PFSK-1 (cell line): Measurements from ENCODE around the gene KCNMA1.

Source experiments
- FOXP2 ChIP-seq: optimal IDR thresholded peaks from 2 replicates; pipeline ENCODE3; 2011; ENCODE audit warnings: borderline replicate concordance, control low read depth, inconsistent platforms; ENCODE audit not compliant: insufficient read depth; ENCODE audit errors: extremely low read length, extremely low read depth
- POLR2AphosphoS5 ChIP-seq: IDR thresholded peaks from 2 replicates; pipeline ENCODE4 v1.6.1; 2012; ENCODE audit warnings: low read depth, mild to moderate bottlenecking, control low read depth, low read length, moderate library complexity
- SIN3A ChIP-seq: IDR thresholded peaks from 2 replicates; pipeline ENCODE4 v1.6.1; 2012; ENCODE audit warnings: mild to moderate bottlenecking, low read length, moderate library complexity, borderline replicate concordance; ENCODE audit not compliant: insufficient read depth
- TAF1 ChIP-seq: IDR thresholded peaks from 2 replicates; pipeline ENCODE4 v1.6.1; 2012; ENCODE audit warnings: low read length, control low read depth, borderline replicate concordance; ENCODE audit not compliant: insufficient read depth
- TF ChIP-seq, protein P1 (sequence below), 2 experiments: IDR thresholded peaks; 2 replicates each; pipeline versions ENCODE4 v1.6.1 to v1.8.0; 2011 to 2012; ENCODE audit warnings: low read depth in 2 of 2, low read length in 2 of 2, control low read depth in 1 of 2, inconsistent platforms in 1 of 2, mild to moderate bottlenecking in 1 of 2, moderate library complexity in 1 of 2; ENCODE audit not compliant: insufficient read depth in 1 of 2

Gene KCNMA1

DNA sequence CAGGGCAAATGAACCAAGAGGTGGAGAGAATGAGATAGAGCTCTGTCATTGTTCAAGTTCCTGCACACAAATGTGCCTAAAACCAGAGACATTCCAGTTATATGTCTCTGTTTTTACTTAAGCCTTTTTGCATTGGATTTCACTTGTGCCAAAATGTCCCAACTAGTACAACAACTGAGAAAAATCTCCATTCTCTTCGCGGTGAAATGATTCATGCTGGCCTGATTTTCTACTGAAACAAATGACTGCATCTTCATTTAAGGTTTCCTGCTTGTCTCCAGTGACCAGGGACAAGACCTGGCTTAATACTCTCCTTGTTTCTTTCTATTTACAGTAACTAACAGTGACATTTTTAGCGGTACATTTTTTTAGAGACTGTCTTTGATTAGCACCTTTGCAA, 714.9 kb downstream of the KCNMA1 start:
- TF ChIP-seq POLR2AphosphoS5 (no peak), SIN3A (no peak), FOXP2 (no peak), TAF1 (no peak)
- TF ChIP-seq, protein P1, sequence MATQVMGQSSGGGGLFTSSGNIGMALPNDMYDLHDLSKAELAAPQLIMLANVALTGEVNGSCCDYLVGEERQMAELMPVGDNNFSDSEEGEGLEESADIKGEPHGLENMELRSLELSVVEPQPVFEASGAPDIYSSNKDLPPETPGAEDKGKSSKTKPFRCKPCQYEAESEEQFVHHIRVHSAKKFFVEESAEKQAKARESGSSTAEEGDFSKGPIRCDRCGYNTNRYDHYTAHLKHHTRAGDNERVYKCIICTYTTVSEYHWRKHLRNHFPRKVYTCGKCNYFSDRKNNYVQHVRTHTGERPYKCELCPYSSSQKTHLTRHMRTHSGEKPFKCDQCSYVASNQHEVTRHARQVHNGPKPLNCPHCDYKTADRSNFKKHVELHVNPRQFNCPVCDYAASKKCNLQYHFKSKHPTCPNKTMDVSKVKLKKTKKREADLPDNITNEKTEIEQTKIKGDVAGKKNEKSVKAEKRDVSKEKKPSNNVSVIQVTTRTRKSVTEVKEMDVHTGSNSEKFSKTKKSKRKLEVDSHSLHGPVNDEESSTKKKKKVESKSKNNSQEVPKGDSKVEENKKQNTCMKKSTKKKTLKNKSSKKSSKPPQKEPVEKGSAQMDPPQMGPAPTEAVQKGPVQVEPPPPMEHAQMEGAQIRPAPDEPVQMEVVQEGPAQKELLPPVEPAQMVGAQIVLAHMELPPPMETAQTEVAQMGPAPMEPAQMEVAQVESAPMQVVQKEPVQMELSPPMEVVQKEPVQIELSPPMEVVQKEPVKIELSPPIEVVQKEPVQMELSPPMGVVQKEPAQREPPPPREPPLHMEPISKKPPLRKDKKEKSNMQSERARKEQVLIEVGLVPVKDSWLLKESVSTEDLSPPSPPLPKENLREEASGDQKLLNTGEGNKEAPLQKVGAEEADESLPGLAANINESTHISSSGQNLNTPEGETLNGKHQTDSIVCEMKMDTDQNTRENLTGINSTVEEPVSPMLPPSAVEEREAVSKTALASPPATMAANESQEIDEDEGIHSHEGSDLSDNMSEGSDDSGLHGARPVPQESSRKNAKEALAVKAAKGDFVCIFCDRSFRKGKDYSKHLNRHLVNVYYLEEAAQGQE (IDR thresholded peaks at IDR 0.05; ENCODE audit: insufficient read depth in 1 of 2, low read depth in 2 of 2, low read length in 2 of 2) = no peak

DNA sequence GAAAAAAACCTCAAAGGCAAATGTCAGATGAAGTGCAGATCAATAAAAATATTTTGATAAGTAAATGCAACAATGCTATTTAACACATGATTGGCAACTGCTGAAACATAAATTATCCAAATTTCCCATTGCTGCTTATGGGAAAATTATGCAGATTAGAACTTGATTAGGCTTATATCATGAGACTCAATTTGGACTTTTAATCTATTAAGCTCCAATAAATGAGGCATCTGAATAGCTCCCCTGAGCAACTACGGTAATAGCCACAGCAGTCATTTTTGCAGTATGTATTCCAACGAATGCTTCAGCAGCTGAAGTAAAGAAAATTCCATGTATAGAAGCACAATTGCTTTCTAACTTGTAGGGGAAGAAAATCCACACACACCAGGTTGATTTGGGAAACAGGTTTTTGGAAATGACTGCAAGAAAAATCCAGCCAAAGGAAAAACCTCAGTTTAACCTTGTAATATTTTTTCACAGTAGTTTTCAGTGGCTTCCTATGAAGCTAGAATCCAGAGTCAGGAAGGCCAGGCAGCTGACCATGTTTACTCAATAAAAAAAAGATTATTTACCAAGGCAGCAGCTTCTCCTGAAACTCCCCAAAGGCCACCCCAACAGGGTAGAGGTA, 716.1 kb downstream of the KCNMA1 start:
- no peak for TF ChIP-seq FOXP2
- TF ChIP-seq POLR2AphosphoS5 = no peak
- no peak for TF ChIP-seq SIN3A
- TF ChIP-seq TAF1 = no peak
- TF ChIP-seq, protein P1 (IDR thresholded peaks at IDR 0.05; ENCODE audit: insufficient read depth in 1 of 2, low read depth in 2 of 2, low read length in 2 of 2) = no peak

DNA sequence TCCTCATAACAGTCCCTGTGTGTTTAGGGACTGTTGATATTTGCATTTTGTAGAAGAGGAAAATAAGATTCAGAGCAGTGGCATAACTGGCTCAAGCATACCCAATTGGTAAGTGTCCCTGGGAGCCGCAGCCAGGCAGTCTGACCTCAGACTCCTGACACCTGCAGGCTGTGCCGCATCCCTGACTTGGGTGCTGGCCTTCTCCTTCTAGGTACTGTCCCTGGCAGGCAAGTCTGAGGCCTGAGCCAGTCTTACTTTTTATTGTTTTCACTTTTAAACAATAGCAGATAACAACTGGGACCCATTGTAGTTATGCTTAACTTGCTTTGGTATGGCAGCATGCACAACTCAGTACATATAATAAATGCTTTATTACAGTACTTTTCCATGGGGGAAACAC, 717.0 kb downstream of the KCNMA1 start:
- TF ChIP-seq POLR2AphosphoS5 (no peak), SIN3A (no peak), TAF1 (no peak), FOXP2 (no peak)
- TF ChIP-seq, protein P1 (IDR thresholded peaks at IDR 0.05; ENCODE audit: insufficient read depth in 1 of 2, low read depth in 2 of 2, low read length in 2 of 2) = no peak

DNA sequence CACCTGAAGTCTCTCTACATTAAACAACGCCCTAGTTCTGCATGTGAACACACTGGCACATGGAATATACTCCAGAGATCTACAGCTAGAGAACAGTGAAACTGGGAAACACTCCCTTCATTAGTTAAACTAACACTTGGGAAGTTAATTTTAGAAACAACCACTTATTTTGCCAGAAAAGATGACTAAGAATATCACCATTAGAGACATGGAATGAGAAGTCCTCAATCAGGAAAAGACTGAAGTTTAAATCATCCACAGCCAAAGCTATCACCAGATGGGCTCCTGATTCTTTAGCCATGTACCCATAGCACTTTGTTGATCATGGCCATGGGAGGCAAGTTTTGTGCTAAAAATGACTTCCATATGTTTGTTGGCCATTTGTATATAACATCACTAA, 719.5 kb downstream of the KCNMA1 start:
- TF ChIP-seq TAF1 = no peak
- TF ChIP-seq, protein P1 (IDR thresholded peaks at IDR 0.05; ENCODE audit: insufficient read depth in 1 of 2, low read depth in 2 of 2, low read length in 2 of 2) = no peak
- TF ChIP-seq FOXP2 = no peak
- TF ChIP-seq SIN3A = no peak
- TF ChIP-seq POLR2AphosphoS5 = no peak

DNA sequence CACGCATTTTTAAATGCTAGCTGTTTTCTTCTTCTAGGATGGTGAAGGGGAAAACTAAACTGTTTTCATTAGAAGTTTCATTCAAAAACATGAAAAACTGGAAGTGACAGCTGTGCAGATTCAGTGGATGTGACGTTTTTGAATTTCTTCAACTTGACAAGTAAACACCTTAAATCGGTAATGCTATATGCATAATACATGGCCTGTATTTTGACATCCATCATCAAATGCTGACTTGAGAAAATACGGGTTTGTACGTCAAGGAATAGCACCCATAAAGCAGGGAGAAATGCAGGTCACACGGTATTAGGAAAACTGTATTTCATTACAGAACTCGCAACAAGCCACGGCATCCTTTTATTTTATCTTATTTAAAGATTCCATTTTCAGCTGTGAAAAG, 720.5 kb downstream of the KCNMA1 start:
- TF ChIP-seq, protein P1 (IDR thresholded peaks at IDR 0.05; ENCODE audit: insufficient read depth in 1 of 2, low read depth in 2 of 2, low read length in 2 of 2) = no peak
- TF ChIP-seq POLR2AphosphoS5 (no peak), TAF1 (no peak), SIN3A (no peak), FOXP2 (no peak)
